ENCODE measurements around the gene HRK. TPM values are rescaled to one million over a fixed set of nuclear protein-coding genes. Genes with fewer than 3 reads are reported as not detected.

Gene HRK
- total and polyA plus RNA-seq, 4 donors: 0.14 TPM; not detected in 3

GRCh38 chr12:116894913-116895312 lies 13.7 kb upstream of the HRK start:
- H3K4me1 ChIP-seq (ENCODE audit: control insufficient read depth in 4 of 4, insufficient read depth in 4 of 4, low read length in 3 of 4): no peaks in the 10 kb centered on the region
- 85% methylated on average over 3 of the region's 3 CpGs for WGBS
- peaks cover 0 to 5% (median 0%) of the 10 kb centered on the region in 4 donors for H3K27me3 ChIP-seq (ENCODE audit: control insufficient read depth in 4 of 4, insufficient read depth in 4 of 4, low read length in 3 of 4)
- no peak for DNase-seq (ENCODE audit: low spot score)
- no peaks in the 10 kb centered on the region for H3K36me3 ChIP-seq (ENCODE audit: control insufficient read depth in 4 of 4, insufficient read depth in 3 of 4, low read depth in 1 of 4, low read length in 3 of 4)
- H3K27ac ChIP-seq (ENCODE audit: low read depth in 1 of 2, low read length in 2 of 2): no peak overlapping the region
- TF ChIP-seq NR2F2 (IDR thresholded peaks at IDR 0.05) (no peak), JUND (IDR thresholded peaks at IDR 0.05) (no peak), RXRA (IDR thresholded peaks at IDR 0.05) (no peak), FOXA1 (IDR thresholded peaks at IDR 0.05) (no peak)
- H3K9me3 ChIP-seq (ENCODE audit: control insufficient read depth in 4 of 4, low read length in 3 of 4): peaks cover 0 to 2% (median 0%) of the 10 kb centered on the region in 4 donors
- no peak overlapping the region for H3K4me3 ChIP-seq (ENCODE audit: low read depth in 1 of 3, low read length in 3 of 3)
- no peak overlapping the region for H3K9ac ChIP-seq (ENCODE audit: low read depth in 1 of 2, low read length in 2 of 2)

DNA sequence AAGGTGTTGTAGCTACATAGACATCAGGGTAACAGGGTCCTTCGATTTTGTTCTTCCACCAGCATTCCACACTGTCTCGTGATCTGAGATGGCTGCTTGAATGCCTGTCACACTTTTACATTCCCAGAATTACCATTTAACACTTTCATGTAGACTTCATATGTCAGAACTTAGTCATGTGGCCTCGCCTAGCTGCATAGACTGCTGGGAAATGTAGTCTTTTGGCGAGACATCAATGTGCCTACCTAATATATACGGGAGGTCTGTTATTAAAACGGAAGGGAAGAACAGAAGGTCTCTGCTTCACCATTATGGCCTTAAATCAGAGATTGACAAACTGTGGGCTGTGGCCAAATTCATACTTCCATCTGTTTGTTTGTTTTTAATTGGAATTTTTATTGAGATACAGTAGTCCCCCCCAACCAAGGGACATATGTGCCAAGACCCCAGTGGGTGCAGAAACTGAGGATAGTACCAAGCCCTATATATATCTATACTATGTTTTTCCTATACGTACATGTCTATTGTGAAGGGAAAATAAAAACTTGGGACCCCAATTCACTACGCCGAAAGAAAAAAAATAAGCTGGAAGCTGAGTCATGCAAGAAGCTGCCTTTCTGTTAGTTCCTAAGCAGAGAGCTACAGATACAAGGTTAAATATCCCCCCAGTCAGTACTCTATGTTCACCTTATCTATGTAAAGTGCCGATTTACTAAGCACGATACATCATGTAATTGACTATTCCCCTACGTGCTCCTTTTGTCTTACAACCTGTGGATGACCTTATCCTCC lies 11.3 kb upstream of the HRK start:
- no peak overlapping the region for H3K4me3 ChIP-seq (ENCODE audit: low read depth in 1 of 3, low read length in 3 of 3)
- TF ChIP-seq REST (IDR thresholded peaks at IDR 0.05): no peak
- no peak for TF ChIP-seq SP1 (IDR thresholded peaks at IDR 0.05)
- no peak for TF ChIP-seq EGR1 (IDR thresholded peaks at IDR 0.05; ENCODE audit: low read depth in 2 of 2)
- no peak overlapping the region for H3K9ac ChIP-seq (ENCODE audit: low read depth in 1 of 2, low read length in 2 of 2)
- H3K36me3 ChIP-seq (ENCODE audit: control insufficient read depth in 4 of 4, insufficient read depth in 3 of 4, low read depth in 1 of 4, low read length in 3 of 4): no peaks in the 10 kb centered on the region
- H3K4me1 ChIP-seq (ENCODE audit: control insufficient read depth in 4 of 4, insufficient read depth in 4 of 4, low read length in 3 of 4): peaks cover 0 to 6% (median 3%) of the 10 kb centered on the region in 4 donors
- 81% methylated on average over 12 of the region's 12 CpGs for WGBS
- no peak for DNase-seq (ENCODE audit: low spot score)
- no peak overlapping the region for H3K27ac ChIP-seq (ENCODE audit: low read depth in 1 of 2, low read length in 2 of 2)
- H3K27me3 ChIP-seq (ENCODE audit: control insufficient read depth in 4 of 4, insufficient read depth in 4 of 4, low read length in 3 of 4): peaks cover 0 to 4% (median 0%) of the 10 kb centered on the region in 4 donors
- H3K9me3 ChIP-seq (ENCODE audit: control insufficient read depth in 4 of 4, low read length in 3 of 4): peaks cover 0 to 2% (median 0%) of the 10 kb centered on the region in 4 donors

DNA sequence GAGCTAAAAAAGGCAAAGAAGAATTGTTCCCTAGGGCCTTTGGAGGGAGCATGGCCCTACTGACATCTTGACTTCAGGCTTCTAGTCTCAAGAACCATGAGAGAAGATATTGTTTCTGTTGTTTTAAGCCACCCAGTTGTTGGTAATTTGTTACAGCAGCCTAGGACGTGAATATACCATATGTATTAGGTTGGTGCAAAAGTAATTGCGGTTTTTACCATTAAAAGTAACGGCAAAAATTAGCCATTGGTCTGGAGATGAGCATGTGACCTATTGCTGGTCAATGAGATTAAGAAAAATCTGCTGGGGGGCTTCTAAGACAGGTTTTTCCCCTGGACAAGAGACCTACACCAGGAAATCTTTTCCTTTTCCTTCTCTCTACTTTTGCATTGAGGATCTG lies 9.8 kb upstream of the HRK start:
- WGBS: 90% methylated on average over 3 of the region's 3 CpGs
- TF ChIP-seq NR2F2 (IDR thresholded peaks at IDR 0.05): no peak
- Histone ChIP-seq H3K36me3 (ENCODE audit: control insufficient read depth in 4 of 4, insufficient read depth in 3 of 4, low read depth in 1 of 4, low read length in 3 of 4) (no peaks in the 10 kb centered on the region), H3K27me3 (ENCODE audit: control insufficient read depth in 4 of 4, insufficient read depth in 4 of 4, low read length in 3 of 4) (peaks cover 0 to 4% (median 0%) of the 10 kb centered on the region in 4 donors), H3K4me1 (ENCODE audit: control insufficient read depth in 4 of 4, insufficient read depth in 4 of 4, low read length in 3 of 4) (peaks cover 0 to 6% (median 3%) of the 10 kb centered on the region in 4 donors), H3K9me3 (ENCODE audit: control insufficient read depth in 4 of 4, low read length in 3 of 4) (peaks cover 0 to 2% (median 0%) of the 10 kb centered on the region in 4 donors), H3K27ac (ENCODE audit: low read depth in 1 of 2, low read length in 2 of 2) (no peak overlapping the region), H3K4me3 (ENCODE audit: low read depth in 1 of 3, low read length in 3 of 3) (no peak overlapping the region), H3K9ac (ENCODE audit: low read depth in 1 of 2, low read length in 2 of 2) (no peak overlapping the region)
- DNase-seq (ENCODE audit: low spot score): no peak

- Histone ChIP-seq H3K4me3 (ENCODE audit: low read depth in 1 of 3, low read length in 3 of 3) (no peak overlapping the region), H3K27me3 (ENCODE audit: control insufficient read depth in 4 of 4, insufficient read depth in 4 of 4, low read length in 3 of 4) (peaks cover 0 to 4% (median 0%) of the 10 kb centered on the region in 4 donors), H3K9ac (ENCODE audit: low read depth in 1 of 2, low read length in 2 of 2) (no peak overlapping the region), H3K36me3 (ENCODE audit: control insufficient read depth in 4 of 4, insufficient read depth in 3 of 4, low read depth in 1 of 4, low read length in 3 of 4) (no peaks in the 10 kb centered on the region), H3K27ac (ENCODE audit: low read depth in 1 of 2, low read length in 2 of 2) (no peak overlapping the region), H3K4me1 (ENCODE audit: control insufficient read depth in 4 of 4, insufficient read depth in 4 of 4, low read length in 3 of 4) (peaks cover 0 to 6% (median 3%) of the 10 kb centered on the region in 4 donors), H3K9me3 (ENCODE audit: control insufficient read depth in 4 of 4, low read length in 3 of 4) (peaks cover 0 to 2% (median 0%) of the 10 kb centered on the region in 4 donors)
- 94% methylated on average over 2 of the region's 2 CpGs for WGBS
- no peak for DNase-seq (ENCODE audit: low spot score)
- TF ChIP-seq RXRA (IDR thresholded peaks at IDR 0.05) (no peak), FOXA1 (IDR thresholded peaks at IDR 0.05) (no peak), RAD21 (IDR thresholded peaks at IDR 0.05) (no peak), JUND (IDR thresholded peaks at IDR 0.05) (no peak), GABPA (IDR thresholded peaks at IDR 0.05 in 1 of 2, conservative IDR thresholded peaks at IDR 0.05 in 1 of 2) (no peak), NR2F2 (IDR thresholded peaks at IDR 0.05) (no peak), YY1 (IDR thresholded peaks at IDR 0.05) (no peak), SP1 (IDR thresholded peaks at IDR 0.05) (no peak), TAF1 (conservative IDR thresholded peaks at IDR 0.05) (no peak), HNF4A (conservative IDR thresholded peaks at IDR 0.05) (no peak), ATF3 (IDR thresholded peaks at IDR 0.05) (no peak), CTCF (IDR thresholded peaks at IDR 0.05; ENCODE audit: low read depth, low read length, missing input control) (no peak)
- TF ChIP-seq, protein P1, sequence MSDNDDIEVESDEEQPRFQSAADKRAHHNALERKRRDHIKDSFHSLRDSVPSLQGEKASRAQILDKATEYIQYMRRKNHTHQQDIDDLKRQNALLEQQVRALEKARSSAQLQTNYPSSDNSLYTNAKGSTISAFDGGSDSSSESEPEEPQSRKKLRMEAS (IDR thresholded peaks at IDR 0.05): no peak
Measured at GRCh38 chr12:116890330-116890729, 9.1 kb upstream of the HRK start.
